ENCODE data around the gene RAB35. TPM values are rescaled to one million over a fixed set of nuclear protein-coding genes. Genes with fewer than 3 reads are reported as not detected.
A peak's percentile ranks its signal among the peaks of the same experiment; 100 is the strongest.

Gene RAB35
- total and polyA plus RNA-seq, 2 experiments from 2014 or later = 9.9 to 16.9 TPM

- TF ChIP-seq, protein P1, sequence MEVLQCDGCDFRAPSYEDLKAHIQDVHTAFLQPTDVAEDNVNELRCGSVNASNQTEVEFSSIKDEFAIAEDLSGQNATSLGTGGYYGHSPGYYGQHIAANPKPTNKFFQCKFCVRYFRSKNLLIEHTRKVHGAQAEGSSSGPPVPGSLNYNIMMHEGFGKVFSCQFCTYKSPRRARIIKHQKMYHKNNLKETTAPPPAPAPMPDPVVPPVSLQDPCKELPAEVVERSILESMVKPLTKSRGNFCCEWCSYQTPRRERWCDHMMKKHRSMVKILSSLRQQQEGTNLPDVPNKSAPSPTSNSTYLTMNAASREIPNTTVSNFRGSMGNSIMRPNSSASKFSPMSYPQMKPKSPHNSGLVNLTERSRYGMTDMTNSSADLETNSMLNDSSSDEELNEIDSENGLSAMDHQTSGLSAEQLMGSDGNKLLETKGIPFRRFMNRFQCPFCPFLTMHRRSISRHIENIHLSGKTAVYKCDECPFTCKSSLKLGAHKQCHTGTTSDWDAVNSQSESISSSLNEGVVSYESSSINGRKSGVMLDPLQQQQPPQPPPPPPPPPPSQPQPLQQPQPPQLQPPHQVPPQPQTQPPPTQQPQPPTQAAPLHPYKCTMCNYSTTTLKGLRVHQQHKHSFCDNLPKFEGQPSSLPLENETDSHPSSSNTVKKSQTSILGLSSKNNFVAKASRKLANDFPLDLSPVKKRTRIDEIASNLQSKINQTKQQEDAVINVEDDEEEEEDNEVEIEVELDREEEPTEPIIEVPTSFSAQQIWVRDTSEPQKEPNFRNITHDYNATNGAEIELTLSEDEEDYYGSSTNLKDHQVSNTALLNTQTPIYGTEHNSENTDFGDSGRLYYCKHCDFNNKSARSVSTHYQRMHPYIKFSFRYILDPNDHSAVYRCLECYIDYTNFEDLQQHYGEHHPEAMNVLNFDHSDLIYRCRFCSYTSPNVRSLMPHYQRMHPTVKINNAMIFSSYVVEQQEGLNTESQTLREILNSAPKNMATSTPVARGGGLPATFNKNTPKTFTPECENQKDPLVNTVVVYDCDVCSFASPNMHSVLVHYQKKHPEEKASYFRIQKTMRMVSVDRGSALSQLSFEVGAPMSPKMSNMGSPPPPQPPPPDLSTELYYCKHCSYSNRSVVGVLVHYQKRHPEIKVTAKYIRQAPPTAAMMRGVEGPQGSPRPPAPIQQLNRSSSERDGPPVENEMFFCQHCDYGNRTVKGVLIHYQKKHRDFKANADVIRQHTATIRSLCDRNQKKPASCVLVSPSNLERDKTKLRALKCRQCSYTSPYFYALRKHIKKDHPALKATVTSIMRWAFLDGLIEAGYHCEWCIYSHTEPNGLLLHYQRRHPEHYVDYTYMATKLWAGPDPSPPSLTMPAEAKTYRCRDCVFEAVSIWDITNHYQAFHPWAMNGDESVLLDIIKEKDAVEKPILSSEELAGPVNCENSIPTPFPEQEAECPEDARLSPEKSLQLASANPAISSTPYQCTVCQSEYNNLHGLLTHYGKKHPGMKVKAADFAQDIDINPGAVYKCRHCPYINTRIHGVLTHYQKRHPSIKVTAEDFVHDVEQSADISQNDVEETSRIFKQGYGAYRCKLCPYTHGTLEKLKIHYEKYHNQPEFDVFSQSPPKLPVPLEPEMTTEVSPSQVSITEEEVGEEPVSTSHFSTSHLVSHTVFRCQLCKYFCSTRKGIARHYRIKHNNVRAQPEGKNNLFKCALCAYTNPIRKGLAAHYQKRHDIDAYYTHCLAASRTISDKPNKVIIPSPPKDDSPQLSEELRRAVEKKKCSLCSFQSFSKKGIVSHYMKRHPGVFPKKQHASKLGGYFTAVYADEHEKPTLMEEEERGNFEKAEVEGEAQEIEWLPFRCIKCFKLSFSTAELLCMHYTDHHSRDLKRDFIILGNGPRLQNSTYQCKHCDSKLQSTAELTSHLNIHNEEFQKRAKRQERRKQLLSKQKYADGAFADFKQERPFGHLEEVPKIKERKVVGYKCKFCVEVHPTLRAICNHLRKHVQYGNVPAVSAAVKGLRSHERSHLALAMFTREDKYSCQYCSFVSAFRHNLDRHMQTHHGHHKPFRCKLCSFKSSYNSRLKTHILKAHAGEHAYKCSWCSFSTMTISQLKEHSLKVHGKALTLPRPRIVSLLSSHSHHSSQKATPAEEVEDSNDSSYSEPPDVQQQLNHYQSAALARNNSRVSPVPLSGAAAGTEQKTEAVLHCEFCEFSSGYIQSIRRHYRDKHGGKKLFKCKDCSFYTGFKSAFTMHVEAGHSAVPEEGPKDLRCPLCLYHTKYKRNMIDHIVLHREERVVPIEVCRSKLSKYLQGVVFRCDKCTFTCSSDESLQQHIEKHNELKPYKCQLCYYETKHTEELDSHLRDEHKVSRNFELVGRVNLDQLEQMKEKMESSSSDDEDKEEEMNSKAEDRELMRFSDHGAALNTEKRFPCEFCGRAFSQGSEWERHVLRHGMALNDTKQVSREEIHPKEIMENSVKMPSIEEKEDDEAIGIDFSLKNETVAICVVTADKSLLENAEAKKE (CRISPR knock-in tag; IDR thresholded peaks at IDR 0.05) = no peak
- TF ChIP-seq, protein P2, sequence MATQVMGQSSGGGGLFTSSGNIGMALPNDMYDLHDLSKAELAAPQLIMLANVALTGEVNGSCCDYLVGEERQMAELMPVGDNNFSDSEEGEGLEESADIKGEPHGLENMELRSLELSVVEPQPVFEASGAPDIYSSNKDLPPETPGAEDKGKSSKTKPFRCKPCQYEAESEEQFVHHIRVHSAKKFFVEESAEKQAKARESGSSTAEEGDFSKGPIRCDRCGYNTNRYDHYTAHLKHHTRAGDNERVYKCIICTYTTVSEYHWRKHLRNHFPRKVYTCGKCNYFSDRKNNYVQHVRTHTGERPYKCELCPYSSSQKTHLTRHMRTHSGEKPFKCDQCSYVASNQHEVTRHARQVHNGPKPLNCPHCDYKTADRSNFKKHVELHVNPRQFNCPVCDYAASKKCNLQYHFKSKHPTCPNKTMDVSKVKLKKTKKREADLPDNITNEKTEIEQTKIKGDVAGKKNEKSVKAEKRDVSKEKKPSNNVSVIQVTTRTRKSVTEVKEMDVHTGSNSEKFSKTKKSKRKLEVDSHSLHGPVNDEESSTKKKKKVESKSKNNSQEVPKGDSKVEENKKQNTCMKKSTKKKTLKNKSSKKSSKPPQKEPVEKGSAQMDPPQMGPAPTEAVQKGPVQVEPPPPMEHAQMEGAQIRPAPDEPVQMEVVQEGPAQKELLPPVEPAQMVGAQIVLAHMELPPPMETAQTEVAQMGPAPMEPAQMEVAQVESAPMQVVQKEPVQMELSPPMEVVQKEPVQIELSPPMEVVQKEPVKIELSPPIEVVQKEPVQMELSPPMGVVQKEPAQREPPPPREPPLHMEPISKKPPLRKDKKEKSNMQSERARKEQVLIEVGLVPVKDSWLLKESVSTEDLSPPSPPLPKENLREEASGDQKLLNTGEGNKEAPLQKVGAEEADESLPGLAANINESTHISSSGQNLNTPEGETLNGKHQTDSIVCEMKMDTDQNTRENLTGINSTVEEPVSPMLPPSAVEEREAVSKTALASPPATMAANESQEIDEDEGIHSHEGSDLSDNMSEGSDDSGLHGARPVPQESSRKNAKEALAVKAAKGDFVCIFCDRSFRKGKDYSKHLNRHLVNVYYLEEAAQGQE (IDR thresholded peaks at IDR 0.05; ENCODE audit: unreplicated experiment) = no peak
Observed at GRCh38 chr12:120117961-120118320, 1.4 kb upstream of the RAB35 start (continued).

DNA sequence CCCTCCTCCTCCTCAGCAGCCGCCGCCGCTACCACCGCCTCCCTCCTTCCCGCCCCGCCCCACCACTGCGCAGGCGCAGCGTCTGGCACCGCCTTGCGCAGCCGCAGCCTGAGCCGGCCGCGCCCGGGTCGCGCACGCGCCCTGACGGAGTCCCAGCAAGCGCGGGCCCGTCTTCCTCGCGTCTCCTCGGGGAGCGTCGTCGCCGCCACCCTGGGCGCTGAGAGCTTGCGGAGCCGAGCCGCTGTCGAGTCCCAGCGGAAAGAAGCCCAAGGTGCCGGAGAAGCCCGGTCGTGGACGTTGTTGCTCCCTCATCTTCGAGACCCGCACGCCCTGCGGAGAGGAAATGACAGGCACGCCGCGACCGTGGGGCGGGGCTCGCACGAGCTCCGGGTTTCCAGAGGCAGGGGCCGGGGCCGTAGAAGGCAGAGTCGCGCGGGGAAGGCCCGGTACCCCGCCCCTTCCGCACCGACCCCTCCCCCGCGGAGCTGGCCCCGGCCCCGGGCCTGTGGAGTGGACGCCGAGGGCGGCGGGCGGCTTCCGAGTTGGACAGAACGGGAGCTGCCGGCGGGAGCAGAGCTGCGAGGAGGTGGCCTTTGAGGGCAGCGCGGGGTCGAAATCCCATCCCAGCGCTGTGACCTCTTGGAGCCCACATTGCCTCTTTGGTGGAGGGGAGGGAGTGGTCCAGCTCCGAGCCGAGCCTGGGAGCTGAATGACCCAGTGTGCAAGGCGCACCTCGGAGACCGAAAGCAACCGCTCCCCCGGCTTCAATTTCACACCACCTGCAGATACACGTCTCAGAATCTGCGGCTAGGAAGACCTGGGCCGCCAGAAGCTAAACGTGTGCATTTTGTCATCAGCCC lies 469 bp upstream of the RAB35 start:
- H3K4me1 Mint-ChIP-seq = peaks cover 29% of the 10 kb centered on the region
- H3K4me3 Mint-ChIP-seq = peak overlapping the region; percentile 91
- peaks cover 36% of the 10 kb centered on the region for H3K36me3 Mint-ChIP-seq (ENCODE audit: low read depth)
- peaks cover 19% of the 10 kb centered on the region; the same call in 1 of the 2 replicates for H3F3A ChIP-seq (replicated peaks; ENCODE audit: low read depth)
- no peaks in the 10 kb centered on the region for H3K9me2 ChIP-seq (ENCODE audit: insufficient read depth)
- peaks cover 19% of the 10 kb centered on the region for H3K4me1 ChIP-seq (ENCODE audit: insufficient read depth)
- peak overlapping the region; percentile 95 for H3K4me3 ChIP-seq
- TF ChIP-seq ETS1 (IDR thresholded peaks at IDR 0.05) (0 out of 2 replicates have a peak, but pooled peaks have one; percentile 26), POLR2AphosphoS5 (IDR thresholded peaks at IDR 0.05; ENCODE audit: low read depth) (peak; percentile 94), CREB1 (CRISPR knock-in tag; IDR thresholded peaks at IDR 0.05; ENCODE audit: low read depth) (0 out of 2 replicates have a peak, but pooled peaks have one; percentile 25), NANOG (IDR thresholded peaks at IDR 0.05; ENCODE audit: borderline replicate concordance) (no peak)
- TF ChIP-seq, protein P2 (IDR thresholded peaks at IDR 0.05; ENCODE audit: unreplicated experiment) = no peak
- peak overlapping the region; percentile 91 for H3K27ac Mint-ChIP-seq
- H3K27me3 ChIP-seq (ENCODE audit: insufficient read depth) = no peaks in the 10 kb centered on the region
- no peaks in the 10 kb centered on the region; the same call in 1 of the 2 replicates for H4K20me1 ChIP-seq (replicated peaks; ENCODE audit: insufficient read depth)
- H3K9me3 Mint-ChIP-seq = no peaks in the 10 kb centered on the region
- no peaks in the 10 kb centered on the region; the same call in 1 of the 2 replicates for H3K36me3 ChIP-seq (ENCODE audit: insufficient read depth)
- H3K27ac ChIP-seq (ENCODE audit: low read depth) = peak overlapping the region; percentile 90
- peak overlapping the region; percentile 87 for H2AFZ ChIP-seq
- ATAC-seq (peak; percentile 87), DNase-seq (ENCODE audit: low spot score) (peak; percentile 95)
- peaks cover 11% of the 10 kb centered on the region for H3K27me3 Mint-ChIP-seq (ENCODE audit: insufficient read depth, low read depth, poor library complexity)
- H3K79me2 ChIP-seq (replicated peaks; ENCODE audit: insufficient read depth) = peaks cover 55% of the 10 kb centered on the region
- peak overlapping the region; percentile 100 for H3K4me2 ChIP-seq

Data from GM23338 (cell line).